Measurements from ENCODE around the gene ARPC3. TPM values are rescaled to one million over a fixed set of nuclear protein-coding genes. Genes with fewer than 3 reads are reported as not detected.

Gene ARPC3
- total and polyA plus RNA-seq, 9 of the 15 experiments (the other 6 are each of a cell fraction or from before 2014, with no cell fraction given) = 74.2 to 575 (median 345) TPM

DNA sequence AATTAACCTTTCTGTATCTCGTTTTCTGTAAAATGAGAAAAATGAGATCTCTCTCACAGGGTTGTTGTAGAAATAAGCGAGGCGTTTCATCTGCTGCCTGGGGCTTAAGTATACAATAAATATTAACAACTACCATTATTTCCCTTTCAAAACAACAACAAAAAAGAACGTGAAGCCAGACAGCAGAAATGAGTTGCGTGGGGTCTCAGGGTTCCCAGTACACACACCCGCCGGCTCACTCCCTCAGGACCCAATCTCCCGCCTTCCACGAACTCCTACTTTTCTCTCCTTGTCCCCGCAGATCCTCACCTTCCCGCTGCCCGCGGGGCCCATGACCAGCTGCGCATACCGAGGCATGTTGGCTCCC is 17.7 kb upstream of the ARPC3 start (continued):
- no peak for TF ChIP-seq FOS (IDR thresholded peaks at IDR 0.05; ENCODE audit: extremely low read depth, insufficient read length)
- TF ChIP-seq BCL6 (CRISPR knock-in tag; IDR thresholded peaks at IDR 0.05) = no peak
- TF ChIP-seq, protein P1, sequence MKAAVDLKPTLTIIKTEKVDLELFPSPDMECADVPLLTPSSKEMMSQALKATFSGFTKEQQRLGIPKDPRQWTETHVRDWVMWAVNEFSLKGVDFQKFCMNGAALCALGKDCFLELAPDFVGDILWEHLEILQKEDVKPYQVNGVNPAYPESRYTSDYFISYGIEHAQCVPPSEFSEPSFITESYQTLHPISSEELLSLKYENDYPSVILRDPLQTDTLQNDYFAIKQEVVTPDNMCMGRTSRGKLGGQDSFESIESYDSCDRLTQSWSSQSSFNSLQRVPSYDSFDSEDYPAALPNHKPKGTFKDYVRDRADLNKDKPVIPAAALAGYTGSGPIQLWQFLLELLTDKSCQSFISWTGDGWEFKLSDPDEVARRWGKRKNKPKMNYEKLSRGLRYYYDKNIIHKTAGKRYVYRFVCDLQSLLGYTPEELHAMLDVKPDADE (conservative IDR thresholded peaks at IDR 0.05; ENCODE audit: control insufficient read depth, low read depth, low read length) = peak; percentile 28; the same call in 1 of the 2 replicates
- no peak for TF ChIP-seq MAFG (tag; conservative IDR thresholded peaks at IDR 0.05)
- no peak for TF ChIP-seq ARHGAP35 (IDR thresholded peaks at IDR 0.05; ENCODE audit: partially characterized antibody)
- no peak for TF ChIP-seq U2AF1 (optimal IDR thresholded peaks at IDR 0.05; ENCODE audit: low read depth, low read length)
- TF ChIP-seq, protein P2, sequence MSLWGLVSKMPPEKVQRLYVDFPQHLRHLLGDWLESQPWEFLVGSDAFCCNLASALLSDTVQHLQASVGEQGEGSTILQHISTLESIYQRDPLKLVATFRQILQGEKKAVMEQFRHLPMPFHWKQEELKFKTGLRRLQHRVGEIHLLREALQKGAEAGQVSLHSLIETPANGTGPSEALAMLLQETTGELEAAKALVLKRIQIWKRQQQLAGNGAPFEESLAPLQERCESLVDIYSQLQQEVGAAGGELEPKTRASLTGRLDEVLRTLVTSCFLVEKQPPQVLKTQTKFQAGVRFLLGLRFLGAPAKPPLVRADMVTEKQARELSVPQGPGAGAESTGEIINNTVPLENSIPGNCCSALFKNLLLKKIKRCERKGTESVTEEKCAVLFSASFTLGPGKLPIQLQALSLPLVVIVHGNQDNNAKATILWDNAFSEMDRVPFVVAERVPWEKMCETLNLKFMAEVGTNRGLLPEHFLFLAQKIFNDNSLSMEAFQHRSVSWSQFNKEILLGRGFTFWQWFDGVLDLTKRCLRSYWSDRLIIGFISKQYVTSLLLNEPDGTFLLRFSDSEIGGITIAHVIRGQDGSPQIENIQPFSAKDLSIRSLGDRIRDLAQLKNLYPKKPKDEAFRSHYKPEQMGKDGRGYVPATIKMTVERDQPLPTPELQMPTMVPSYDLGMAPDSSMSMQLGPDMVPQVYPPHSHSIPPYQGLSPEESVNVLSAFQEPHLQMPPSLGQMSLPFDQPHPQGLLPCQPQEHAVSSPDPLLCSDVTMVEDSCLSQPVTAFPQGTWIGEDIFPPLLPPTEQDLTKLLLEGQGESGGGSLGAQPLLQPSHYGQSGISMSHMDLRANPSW (CRISPR knock-in tag; IDR thresholded peaks at IDR 0.05) = no peak
- TF ChIP-seq HOXB6 (CRISPR knock-in tag; IDR thresholded peaks at IDR 0.05; ENCODE audit: borderline replicate concordance) = no peak
- no peak for TF ChIP-seq BACH1 (tag; IDR thresholded peaks at IDR 0.05)
- no peak for TF ChIP-seq ZNF354B (CRISPR knock-in tag; IDR thresholded peaks at IDR 0.05)
- no peak for TF ChIP-seq HNRNPLL (IDR thresholded peaks at IDR 0.05; ENCODE audit: low read depth, low read length, poor library complexity, severe bottlenecking)
- no peak for TF ChIP-seq ZNF699 (CRISPR knock-in tag; IDR thresholded peaks at IDR 0.05; ENCODE audit: insufficient replicate concordance)
- TF ChIP-seq SIN3A (IDR thresholded peaks at IDR 0.05; ENCODE audit: borderline replicate concordance in 2 of 2, control insufficient read depth in 1 of 2, low read depth in 2 of 2, low read length in 2 of 2) = peak; percentile 83 to 87; a peak in 2 of 4 replicates
- TF ChIP-seq ETS2 (tag; IDR thresholded peaks at IDR 0.05; ENCODE audit: borderline replicate concordance, poor library complexity, severe bottlenecking) = no peak
- TF ChIP-seq ERF (CRISPR knock-in tag; IDR thresholded peaks at IDR 0.05) = no peak
- TF ChIP-seq, protein P3, sequence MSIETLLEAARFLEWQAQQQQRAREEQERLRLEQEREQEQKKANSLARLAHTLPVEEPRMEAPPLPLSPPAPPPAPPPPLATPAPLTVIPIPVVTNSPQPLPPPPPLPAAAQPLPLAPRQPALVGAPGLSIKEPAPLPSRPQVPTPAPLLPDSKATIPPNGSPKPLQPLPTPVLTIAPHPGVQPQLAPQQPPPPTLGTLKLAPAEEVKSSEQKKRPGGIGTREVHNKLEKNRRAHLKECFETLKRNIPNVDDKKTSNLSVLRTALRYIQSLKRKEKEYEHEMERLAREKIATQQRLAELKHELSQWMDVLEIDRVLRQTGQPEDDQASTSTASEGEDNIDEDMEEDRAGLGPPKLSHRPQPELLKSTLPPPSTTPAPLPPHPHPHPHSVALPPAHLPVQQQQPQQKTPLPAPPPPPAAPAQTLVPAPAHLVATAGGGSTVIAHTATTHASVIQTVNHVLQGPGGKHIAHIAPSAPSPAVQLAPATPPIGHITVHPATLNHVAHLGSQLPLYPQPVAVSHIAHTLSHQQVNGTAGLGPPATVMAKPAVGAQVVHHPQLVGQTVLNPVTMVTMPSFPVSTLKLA (conservative IDR thresholded peaks at IDR 0.05) = peak in 1 of 2 experiments; percentile 74; a peak in 1 of 4 replicates
- TF ChIP-seq TBP (optimal IDR thresholded peaks at IDR 0.05; ENCODE audit: low read depth, low read length) = no peak
- TF ChIP-seq KHSRP (IDR thresholded peaks at IDR 0.05) = no peak
- no peak for TF ChIP-seq L3MBTL2 (IDR thresholded peaks at IDR 0.05)
- no peak for TF ChIP-seq HDAC8 (tag; IDR thresholded peaks at IDR 0.05)
- peak; percentile 83 for TF ChIP-seq POLR2A (conservative IDR thresholded peaks at IDR 0.05)
- TF ChIP-seq ZNF695 (CRISPR knock-in tag; IDR thresholded peaks at IDR 0.05) = no peak
- TF ChIP-seq, protein P4, sequence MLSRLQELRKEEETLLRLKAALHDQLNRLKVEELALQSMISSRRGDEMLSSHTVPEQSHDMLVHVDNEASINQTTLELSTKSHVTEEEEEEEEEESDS (CRISPR knock-in tag; IDR thresholded peaks at IDR 0.05) = no peak
- TF ChIP-seq HLTF (IDR thresholded peaks at IDR 0.05) = peak; percentile 41; the same call in 1 of the 2 replicates
- TF ChIP-seq SLC30A9 (CRISPR knock-in tag; IDR thresholded peaks at IDR 0.05) = no peak
- no peak for TF ChIP-seq GATAD2A (IDR thresholded peaks at IDR 0.05)
